HepG2 (cell line): ENCODE data around the gene PRR22.
A peak's percentile ranks its signal among the peaks of the same experiment; 100 is the strongest.

Experiments used
- JUND ChIP-seq: sonication (generic); formaldehyde crosslinking; IDR thresholded peaks from 2 replicates; pipeline ENCODE4 v1.8.0; 2022; ENCODE audit warnings: mild to moderate bottlenecking, missing genetic modification reagents
- KLF16 ChIP-seq, 2 experiments: sonication (generic) in 1 of 2; formaldehyde crosslinking in 1 of 2; IDR thresholded peaks; 2 replicates each; pipeline versions ENCODE4 v1.6.1 to v1.8.0; 2016 to 2023; ENCODE audit warnings: missing genetic modification reagents in 2 of 2, missing compliant biosample characterization in 1 of 2
- KLF9 ChIP-seq: IDR thresholded peaks from 2 replicates; pipeline ENCODE4 v1.6.1; 2016; ENCODE audit warnings: low read depth
- MAX ChIP-seq: IDR thresholded peaks from 2 replicates; pipeline ENCODE4 v1.6.1; 2012; ENCODE audit warnings: inconsistent platforms
- SRF ChIP-seq: IDR thresholded peaks from 2 replicates; pipeline ENCODE4 v1.6.1; 2011; ENCODE audit warnings: mild to moderate bottlenecking, low read depth, low read length, moderate library complexity
- TEAD3 ChIP-seq: optimal IDR thresholded peaks from 2 replicates; pipeline ENCODE3; 2016; ENCODE audit warnings: borderline replicate concordance
- ZNF18 ChIP-seq: sonication (generic); formaldehyde crosslinking; IDR thresholded peaks from 2 replicates; pipeline ENCODE4 v1.8.0; 2022; ENCODE audit warnings: mild to moderate bottlenecking, missing genetic modification reagents; ENCODE audit not compliant: insufficient replicate concordance
- ZNF530 ChIP-seq: sonication (generic); formaldehyde crosslinking; IDR thresholded peaks from 2 replicates; pipeline ENCODE4 v1.5.0; 2020; ENCODE audit warnings: low read depth, mild to moderate bottlenecking, missing genetic modification reagents
- TF ChIP-seq, protein P1 (sequence below), 2 experiments: fragments of 450-650 bp in 1 of 2; sonication (generic) in 1 of 2; formaldehyde crosslinking in 1 of 2; IDR thresholded peaks; 2 replicates each; pipeline versions ENCODE4 v1.6.1 to v1.8.0; 2016 to 2022; ENCODE audit warnings: antibody characterized with exemption in 1 of 2, mild to moderate bottlenecking in 1 of 2, missing genetic modification reagents in 1 of 2

DNA sequence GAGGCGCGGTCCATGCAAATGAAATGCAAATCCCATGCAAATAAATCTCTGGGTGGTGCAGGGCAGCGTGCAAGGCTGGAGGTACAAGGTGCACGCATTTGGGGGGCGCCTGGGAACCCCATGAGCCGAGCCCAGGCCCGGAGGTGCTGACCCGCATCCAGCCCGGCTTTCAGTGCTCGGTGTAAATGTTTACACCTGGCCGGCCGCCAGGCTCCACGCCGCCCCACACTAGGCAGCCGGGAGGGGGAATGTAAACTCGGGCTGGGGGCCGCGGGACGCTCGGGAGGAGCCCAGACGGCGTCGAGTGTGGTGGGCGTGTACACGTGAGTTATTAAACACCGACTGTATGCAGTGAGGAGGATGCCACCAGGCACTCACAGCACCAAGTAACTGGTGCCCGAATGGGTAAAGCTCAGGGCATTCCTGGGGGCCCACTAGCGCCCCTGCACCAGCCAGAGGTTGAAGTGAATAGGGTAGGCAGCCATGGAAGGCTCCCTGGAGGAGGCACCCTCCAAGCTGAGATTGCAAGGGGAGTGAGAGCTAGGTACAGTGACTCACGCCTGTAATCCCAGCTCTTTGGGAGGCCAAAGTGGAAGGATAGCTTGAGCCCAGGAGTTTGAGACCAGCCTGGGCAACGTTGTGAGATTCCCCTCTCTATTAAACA lies 37.8 kb upstream of the PRR22 start:
- TF ChIP-seq SRF (no peak), JUND (CRISPR knock-in tag) (no peak), ZNF530 (no peak), TEAD3 (peak; percentile 57), ZNF18 (no peak), KLF9 (no peak), KLF16 (CRISPR knock-in tag; IDR thresholded peaks at IDR 0.05) (0 out of 4 replicates have a peak, but pooled peaks of 1 of the 2 experiments have one; percentile 18), MAX (0 out of 2 replicates have a peak, but pooled peaks have one; percentile 31)
- TF ChIP-seq, protein P1, sequence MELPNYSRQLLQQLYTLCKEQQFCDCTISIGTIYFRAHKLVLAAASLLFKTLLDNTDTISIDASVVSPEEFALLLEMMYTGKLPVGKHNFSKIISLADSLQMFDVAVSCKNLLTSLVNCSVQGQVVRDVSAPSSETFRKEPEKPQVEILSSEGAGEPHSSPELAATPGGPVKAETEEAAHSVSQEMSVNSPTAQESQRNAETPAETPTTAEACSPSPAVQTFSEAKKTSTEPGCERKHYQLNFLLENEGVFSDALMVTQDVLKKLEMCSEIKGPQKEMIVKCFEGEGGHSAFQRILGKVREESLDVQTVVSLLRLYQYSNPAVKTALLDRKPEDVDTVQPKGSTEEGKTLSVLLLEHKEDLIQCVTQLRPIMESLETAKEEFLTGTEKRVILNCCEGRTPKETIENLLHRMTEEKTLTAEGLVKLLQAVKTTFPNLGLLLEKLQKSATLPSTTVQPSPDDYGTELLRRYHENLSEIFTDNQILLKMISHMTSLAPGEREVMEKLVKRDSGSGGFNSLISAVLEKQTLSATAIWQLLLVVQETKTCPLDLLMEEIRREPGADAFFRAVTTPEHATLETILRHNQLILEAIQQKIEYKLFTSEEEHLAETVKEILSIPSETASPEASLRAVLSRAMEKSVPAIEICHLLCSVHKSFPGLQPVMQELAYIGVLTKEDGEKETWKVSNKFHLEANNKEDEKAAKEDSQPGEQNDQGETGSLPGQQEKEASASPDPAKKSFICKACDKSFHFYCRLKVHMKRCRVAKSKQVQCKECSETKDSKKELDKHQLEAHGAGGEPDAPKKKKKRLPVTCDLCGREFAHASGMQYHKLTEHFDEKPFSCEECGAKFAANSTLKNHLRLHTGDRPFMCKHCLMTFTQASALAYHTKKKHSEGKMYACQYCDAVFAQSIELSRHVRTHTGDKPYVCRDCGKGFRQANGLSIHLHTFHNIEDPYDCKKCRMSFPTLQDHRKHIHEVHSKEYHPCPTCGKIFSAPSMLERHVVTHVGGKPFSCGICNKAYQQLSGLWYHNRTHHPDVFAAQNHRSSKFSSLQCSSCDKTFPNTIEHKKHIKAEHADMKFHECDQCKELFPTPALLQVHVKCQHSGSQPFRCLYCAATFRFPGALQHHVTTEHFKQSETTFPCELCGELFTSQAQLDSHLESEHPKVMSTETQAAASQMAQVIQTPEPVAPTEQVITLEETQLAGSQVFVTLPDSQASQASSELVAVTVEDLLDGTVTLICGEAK (IDR thresholded peaks at IDR 0.05): no peak
- TF ChIP-seq, protein P1 (CRISPR knock-in tag; IDR thresholded peaks at IDR 0.05): no peak
